BE2C (cell line): ENCODE data around the gene SLC26A9. TPM values are rescaled to one million over a fixed set of nuclear protein-coding genes. Genes with fewer than 3 reads are reported as not detected.

ENCODE experiments used
- DNase-seq: peaks from one replicate; pipeline ENCODE4 v3.0.0-alpha.2; 2020
- H3K27me3 ChIP-seq: fragments of 250-450 bp; sonication (Bioruptor Pico); 2 replicates; pipeline ENCODE4 v1.5.1; 2020; ENCODE audit warnings: mild to moderate bottlenecking
- H3K36me3 ChIP-seq: fragments of 250-450 bp; sonication (Bioruptor Pico); 2 replicates; pipeline ENCODE4 v1.5.1; 2020; ENCODE audit warnings: mild to moderate bottlenecking
- H3K4me1 ChIP-seq: fragments of 250-450 bp; sonication (Bioruptor Pico); 2 replicates; pipeline ENCODE4 v1.5.1; 2020
- H3K4me3 ChIP-seq: 2 replicates; pipeline ENCODE4 v1.5.1; 2011; ENCODE audit warnings: low read depth, low read length
- H3K9me3 ChIP-seq: fragments of 250-450 bp; sonication (Bioruptor Pico); 2 replicates; pipeline ENCODE4 v1.5.1; 2020
- CTCF ChIP-seq: IDR thresholded peaks from 2 replicates; pipeline ENCODE4 v1.5.1; 2012; ENCODE audit warnings: mild to moderate bottlenecking, low read depth, low read length
- polyA plus RNA-seq: library from polyadenylated mRNA; unstranded; fragments of >200 nt; gene quantifications from one replicate; pipeline ENCODE4 v1.2.1, GENCODE V29; 2012; ENCODE audit warnings: low read depth, missing spikeins; ENCODE audit not compliant: insufficient read length, insufficient read depth

SLC26A9 gene
- not detected for polyA plus RNA-seq

DNA sequence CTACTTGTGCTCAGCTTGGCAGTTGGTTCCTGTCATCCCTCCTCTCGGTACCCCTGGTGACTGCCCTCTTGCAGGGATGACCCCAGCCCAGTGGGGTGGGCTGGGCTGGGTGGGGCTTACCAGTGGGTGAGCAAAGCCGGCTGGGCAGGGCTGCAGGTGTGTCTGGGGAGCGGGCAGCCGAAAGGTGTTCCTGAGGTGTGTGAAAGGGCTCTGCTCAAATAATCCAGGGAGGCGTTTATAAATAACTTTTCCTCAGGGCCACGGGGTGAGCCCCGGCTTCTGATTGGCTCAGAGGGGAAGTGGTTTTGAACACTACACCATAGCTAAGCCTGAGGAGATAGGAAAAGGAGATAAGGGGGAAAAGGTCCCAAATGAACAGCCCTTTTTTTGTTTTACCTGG lies at the start of gene SLC26A9:
TSS of gene SLC26A9 (minus strand) at position 212 of the 400 bp plus-strand sequence. CDS start 7,636 bp downstream, outside the sequence.
- Histone ChIP-seq H3K4me1 (no peaks in the 10 kb centered on the region), H3K27me3 (peaks cover 19% of the 10 kb centered on the region), H3K36me3 (no peaks in the 10 kb centered on the region), H3K9me3 (no peaks in the 10 kb centered on the region), H3K4me3 (no peak within 1 kb of the TSS)
- TF ChIP-seq CTCF: no peak
- no peak for DNase-seq

GRCh38 chr1:205992218-205992882 lies 49.1 kb upstream of the SLC26A9 start:
- Histone ChIP-seq H3K4me3 (no peak overlapping the region), H3K27me3 (peaks cover 27% of the 10 kb centered on the region), H3K36me3 (no peaks in the 10 kb centered on the region), H3K4me1 (no peaks in the 10 kb centered on the region), H3K9me3 (no peaks in the 10 kb centered on the region)
- no peak for TF ChIP-seq CTCF
- no peak for DNase-seq

GRCh38 chr1:205991237-205991636 lies 48.0 kb upstream of the SLC26A9 start:
- TF ChIP-seq CTCF: no peak
- no peaks in the 10 kb centered on the region for H3K4me1 ChIP-seq
- H3K36me3 ChIP-seq: no peaks in the 10 kb centered on the region
- H3K4me3 ChIP-seq: no peak overlapping the region
- H3K27me3 ChIP-seq: peaks cover 26% of the 10 kb centered on the region
- DNase-seq: no peak
- H3K9me3 ChIP-seq: no peaks in the 10 kb centered on the region

GRCh38 chr1:205990226-205990625 lies 47.0 kb upstream of the SLC26A9 start:
- no peak for TF ChIP-seq CTCF
- Histone ChIP-seq H3K4me1 (no peaks in the 10 kb centered on the region), H3K4me3 (no peak overlapping the region), H3K36me3 (no peaks in the 10 kb centered on the region), H3K27me3 (peaks cover 26% of the 10 kb centered on the region), H3K9me3 (no peaks in the 10 kb centered on the region)
- no peak for DNase-seq

GRCh38 chr1:205989786-205990185 lies 46.5 kb upstream of the SLC26A9 start:
- no peak for DNase-seq
- no peaks in the 10 kb centered on the region for H3K36me3 ChIP-seq
- H3K9me3 ChIP-seq: no peaks in the 10 kb centered on the region
- no peak overlapping the region for H3K4me3 ChIP-seq
- H3K4me1 ChIP-seq: no peaks in the 10 kb centered on the region
- H3K27me3 ChIP-seq: peaks cover 26% of the 10 kb centered on the region
- no peak for TF ChIP-seq CTCF

- peaks cover 23% of the 10 kb centered on the region for H3K27me3 ChIP-seq
- H3K4me1 ChIP-seq: no peaks in the 10 kb centered on the region
- TF ChIP-seq CTCF: no peak
- no peak for DNase-seq
- H3K4me3 ChIP-seq: no peak overlapping the region
- no peaks in the 10 kb centered on the region for H3K36me3 ChIP-seq
- H3K9me3 ChIP-seq: no peaks in the 10 kb centered on the region
These were observed 45.3 kb upstream of the SLC26A9 start for GRCh38 chr1:205988585-205988995.
